K562 (cell line): Measurements from ENCODE around the gene MLX. TPM values are rescaled to one million over a fixed set of nuclear protein-coding genes. Genes with fewer than 3 reads are reported as not detected.

Experiments used
- BDP1 ChIP-seq: IDR thresholded peaks from 3 replicates; pipeline ENCODE4 v1.6.1; 2011; ENCODE audit not compliant: insufficient read length, insufficient read depth
- HNRNPUL1 ChIP-seq: fragments of 200-400 bp; formaldehyde crosslinking; IDR thresholded peaks from 2 replicates; pipeline ENCODE4 v1.6.1; 2017; ENCODE audit warnings: low read length
- KDM5B ChIP-seq: fragments of 200-600 bp; sonication (generic); IDR thresholded peaks from 2 replicates; pipeline ENCODE4 v1.6.1; 2012; ENCODE audit warnings: low read depth, mild to moderate bottlenecking, moderate library complexity, low read length, control low read depth, inconsistent platforms; ENCODE audit not compliant: insufficient replicate concordance
- MCM3 ChIP-seq: fragments of 450-650 bp; IDR thresholded peaks from 2 replicates; pipeline ENCODE4 v1.6.1; 2016
- RFX7 ChIP-seq: fragments of 250-450 bp; sonication (Bioruptor Pico); IDR thresholded peaks from 2 replicates; pipeline ENCODE4 v1.5.1; 2021; ENCODE audit warnings: mild to moderate bottlenecking
- SAP30 ChIP-seq: fragments of 200-600 bp; sonication (generic); IDR thresholded peaks from 2 replicates; pipeline ENCODE4 v1.6.1; 2012; ENCODE audit warnings: borderline replicate concordance, low read depth, mild to moderate bottlenecking, moderate library complexity, low read length, control low read depth, inconsistent platforms; ENCODE audit not compliant: insufficient read depth, poor library complexity, severe bottlenecking
- TAL1 ChIP-seq: fragments of 450-650 bp; IDR thresholded peaks from 2 replicates; pipeline ENCODE4 v1.6.1; 2016; ENCODE audit warnings: mild to moderate bottlenecking
- TCFL5 ChIP-seq: fragments of 250-450 bp; sonication (Bioruptor Pico); conservative IDR thresholded peaks from 2 replicates; pipeline ENCODE4 v1.6.1; 2021; ENCODE audit warnings: mild to moderate bottlenecking, moderate library complexity, matching md5 sums
- YY1 ChIP-seq, 3 experiments: IDR thresholded peaks; 2 replicates each; pipeline ENCODE4 v1.6.1; 2011; ENCODE audit warnings: low read length in 2 of 3, mild to moderate bottlenecking in 2 of 3, moderate library complexity in 2 of 3, borderline replicate concordance in 1 of 3, control low read depth in 1 of 3, low read depth in 1 of 3; ENCODE audit not compliant: insufficient read depth in 3 of 3, insufficient replicate concordance in 2 of 3, control insufficient read depth in 1 of 3, insufficient read length in 1 of 3; ENCODE audit errors: extremely low read depth in 1 of 3
- polyA plus RNA-seq, 8 experiments: library from polyadenylated mRNA; depleted of rRNA in 4 of 8; stranded (reverse) in 5 of 8; unstranded in 3 of 8; fragments of >200 nt; fragmentation: Nextera tagmentation in 2 of 8; fragmentation: Illumina TruSeq in 1 of 8; extraction: Ambion mirVana in 2 of 8; extraction: Trizol in 1 of 8; gene quantifications; 2 replicates each; pipeline versions ENCODE4 v1.2.1 to v1.2.3, GENCODE V29; 2011 to 2014; ENCODE audit warnings: inconsistent platforms in 1 of 8, missing spikeins in 1 of 8
- total RNA-seq, 7 experiments: library from RNA; depleted of rRNA in 6 of 7; stranded (reverse); fragments of >200 nt in 6 of 7; fragmentation: Illumina TruSeq in 2 of 7; extraction: Trizol in 2 of 7; gene quantifications; 2 replicates each; pipeline versions ENCODE4 v1.2.1 to v1.2.3, GENCODE V29; 2011 to 2021; ENCODE audit warnings: low replicate concordance in 1 of 7
- TF ChIP-seq, protein P1 (sequence below): fragments of 200-800 bp; sonication (Bioruptor generic); IDR thresholded peaks from 2 replicates; pipeline ENCODE4 v1.6.1; 2016; ENCODE audit warnings: missing genetic modification characterization, missing compliant biosample characterization
- TF ChIP-seq, protein P2 (sequence below), 2 experiments: fragments of 450-650 bp; IDR thresholded peaks; 2 replicates each; pipeline ENCODE4 v1.6.1; 2016
- TF ChIP-seq, protein P3 (sequence below): fragments of 450-650 bp; IDR thresholded peaks from one replicate; pipeline ENCODE4 v1.6.1; 2018; ENCODE audit warnings: mild to moderate bottlenecking, moderate library complexity; ENCODE audit not compliant: partially characterized antibody
- TF ChIP-seq, protein P4 (sequence below): IDR thresholded peaks from 2 replicates; pipeline ENCODE4 v1.6.1; 2011; ENCODE audit warnings: borderline replicate concordance, low read depth, mild to moderate bottlenecking, moderate library complexity, low read length; ENCODE audit not compliant: insufficient read depth, poor library complexity, severe bottlenecking
- TF ChIP-seq, protein P5 (sequence below): fragments of 250-450 bp; sonication (Bioruptor Pico); IDR thresholded peaks from 2 replicates; pipeline ENCODE4 v1.5.0; 2021

MLX gene
- total and polyA plus RNA-seq, 9 of the 15 experiments (the other 6 are each of a cell fraction or from before 2014, with no cell fraction given): 42.9 to 100 (median 58.9) TPM

DNA sequence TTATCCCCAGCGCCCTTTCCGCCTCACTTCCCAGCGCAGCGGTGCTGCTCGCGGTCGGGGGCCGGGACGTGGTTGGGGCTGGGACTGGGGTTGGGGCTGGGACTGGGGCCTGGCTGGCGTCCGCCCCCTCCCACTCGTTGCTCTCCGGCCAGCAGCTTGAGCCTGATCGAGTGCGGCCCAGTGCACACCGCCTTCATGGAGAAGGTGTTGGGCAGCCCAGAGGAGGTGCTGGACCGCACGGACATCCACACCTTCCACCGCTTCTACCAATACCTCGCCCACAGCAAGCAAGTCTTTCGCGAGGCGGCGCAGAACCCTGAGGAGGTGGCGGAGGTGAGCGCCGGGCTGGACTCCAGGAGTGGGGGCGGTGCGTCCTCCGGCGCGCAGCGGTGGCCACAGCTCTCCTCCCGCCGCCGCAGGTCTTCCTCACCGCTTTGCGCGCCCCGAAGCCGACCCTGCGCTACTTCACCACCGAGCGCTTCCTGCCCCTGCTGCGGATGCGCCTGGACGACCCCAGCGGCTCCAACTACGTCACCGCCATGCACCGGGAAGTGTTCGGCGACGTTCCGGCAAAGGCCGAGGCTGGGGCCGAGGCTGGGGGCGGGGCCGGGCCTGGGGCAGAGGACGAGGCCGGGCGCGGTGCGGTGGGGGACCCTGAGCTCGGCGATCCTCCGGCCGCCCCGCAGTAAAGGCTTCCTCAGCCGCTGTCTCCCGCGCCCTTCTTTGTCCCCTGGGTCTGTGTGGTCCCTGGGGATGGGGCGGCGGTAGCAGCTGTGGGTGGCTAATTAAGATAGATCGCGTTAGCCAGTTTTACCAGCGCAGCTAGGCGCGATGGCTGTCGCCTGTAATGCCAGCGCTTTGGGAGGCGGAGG lies 12.4 kb upstream of the MLX start (continued):
- TF ChIP-seq, protein P1, sequence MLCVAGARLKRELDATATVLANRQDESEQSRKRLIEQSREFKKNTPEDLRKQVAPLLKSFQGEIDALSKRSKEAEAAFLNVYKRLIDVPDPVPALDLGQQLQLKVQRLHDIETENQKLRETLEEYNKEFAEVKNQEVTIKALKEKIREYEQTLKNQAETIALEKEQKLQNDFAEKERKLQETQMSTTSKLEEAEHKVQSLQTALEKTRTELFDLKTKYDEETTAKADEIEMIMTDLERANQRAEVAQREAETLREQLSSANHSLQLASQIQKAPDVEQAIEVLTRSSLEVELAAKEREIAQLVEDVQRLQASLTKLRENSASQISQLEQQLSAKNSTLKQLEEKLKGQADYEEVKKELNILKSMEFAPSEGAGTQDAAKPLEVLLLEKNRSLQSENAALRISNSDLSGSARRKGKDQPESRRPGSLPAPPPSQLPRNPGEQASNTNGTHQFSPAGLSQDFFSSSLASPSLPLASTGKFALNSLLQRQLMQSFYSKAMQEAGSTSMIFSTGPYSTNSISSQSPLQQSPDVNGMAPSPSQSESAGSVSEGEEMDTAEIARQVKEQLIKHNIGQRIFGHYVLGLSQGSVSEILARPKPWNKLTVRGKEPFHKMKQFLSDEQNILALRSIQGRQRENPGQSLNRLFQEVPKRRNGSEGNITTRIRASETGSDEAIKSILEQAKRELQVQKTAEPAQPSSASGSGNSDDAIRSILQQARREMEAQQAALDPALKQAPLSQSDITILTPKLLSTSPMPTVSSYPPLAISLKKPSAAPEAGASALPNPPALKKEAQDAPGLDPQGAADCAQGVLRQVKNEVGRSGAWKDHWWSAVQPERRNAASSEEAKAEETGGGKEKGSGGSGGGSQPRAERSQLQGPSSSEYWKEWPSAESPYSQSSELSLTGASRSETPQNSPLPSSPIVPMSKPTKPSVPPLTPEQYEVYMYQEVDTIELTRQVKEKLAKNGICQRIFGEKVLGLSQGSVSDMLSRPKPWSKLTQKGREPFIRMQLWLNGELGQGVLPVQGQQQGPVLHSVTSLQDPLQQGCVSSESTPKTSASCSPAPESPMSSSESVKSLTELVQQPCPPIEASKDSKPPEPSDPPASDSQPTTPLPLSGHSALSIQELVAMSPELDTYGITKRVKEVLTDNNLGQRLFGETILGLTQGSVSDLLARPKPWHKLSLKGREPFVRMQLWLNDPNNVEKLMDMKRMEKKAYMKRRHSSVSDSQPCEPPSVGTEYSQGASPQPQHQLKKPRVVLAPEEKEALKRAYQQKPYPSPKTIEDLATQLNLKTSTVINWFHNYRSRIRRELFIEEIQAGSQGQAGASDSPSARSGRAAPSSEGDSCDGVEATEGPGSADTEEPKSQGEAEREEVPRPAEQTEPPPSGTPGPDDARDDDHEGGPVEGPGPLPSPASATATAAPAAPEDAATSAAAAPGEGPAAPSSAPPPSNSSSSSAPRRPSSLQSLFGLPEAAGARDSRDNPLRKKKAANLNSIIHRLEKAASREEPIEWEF (CRISPR knock-in tag): no peak
- TF ChIP-seq HNRNPUL1: no peak
- TF ChIP-seq TAL1: no peak
- TF ChIP-seq RFX7 (CRISPR knock-in tag): no peak
- TF ChIP-seq, protein P2, sequence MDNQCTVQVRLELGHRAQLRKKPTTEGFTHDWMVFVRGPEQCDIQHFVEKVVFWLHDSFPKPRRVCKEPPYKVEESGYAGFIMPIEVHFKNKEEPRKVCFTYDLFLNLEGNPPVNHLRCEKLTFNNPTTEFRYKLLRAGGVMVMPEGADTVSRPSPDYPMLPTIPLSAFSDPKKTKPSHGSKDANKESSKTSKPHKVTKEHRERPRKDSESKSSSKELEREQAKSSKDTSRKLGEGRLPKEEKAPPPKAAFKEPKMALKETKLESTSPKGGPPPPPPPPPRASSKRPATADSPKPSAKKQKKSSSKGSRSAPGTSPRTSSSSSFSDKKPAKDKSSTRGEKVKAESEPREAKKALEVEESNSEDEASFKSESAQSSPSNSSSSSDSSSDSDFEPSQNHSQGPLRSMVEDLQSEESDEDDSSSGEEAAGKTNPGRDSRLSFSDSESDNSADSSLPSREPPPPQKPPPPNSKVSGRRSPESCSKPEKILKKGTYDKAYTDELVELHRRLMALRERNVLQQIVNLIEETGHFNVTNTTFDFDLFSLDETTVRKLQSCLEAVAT (IDR thresholded peaks at IDR 0.05): 0 out of 4 replicates have a peak, but pooled peaks of 1 of the 2 experiments have one; percentile 47
- TF ChIP-seq, protein P3, sequence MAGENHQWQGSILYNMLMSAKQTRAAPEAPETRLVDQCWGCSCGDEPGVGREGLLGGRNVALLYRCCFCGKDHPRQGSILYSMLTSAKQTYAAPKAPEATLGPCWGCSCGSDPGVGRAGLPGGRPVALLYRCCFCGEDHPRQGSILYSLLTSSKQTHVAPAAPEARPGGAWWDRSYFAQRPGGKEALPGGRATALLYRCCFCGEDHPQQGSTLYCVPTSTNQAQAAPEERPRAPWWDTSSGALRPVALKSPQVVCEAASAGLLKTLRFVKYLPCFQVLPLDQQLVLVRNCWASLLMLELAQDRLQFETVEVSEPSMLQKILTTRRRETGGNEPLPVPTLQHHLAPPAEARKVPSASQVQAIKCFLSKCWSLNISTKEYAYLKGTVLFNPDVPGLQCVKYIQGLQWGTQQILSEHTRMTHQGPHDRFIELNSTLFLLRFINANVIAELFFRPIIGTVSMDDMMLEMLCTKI: no peak
- no peak for TF ChIP-seq SAP30
- no peak for TF ChIP-seq MCM3
- TF ChIP-seq BDP1: no peak
- no peak for TF ChIP-seq TCFL5
- TF ChIP-seq, protein P4, sequence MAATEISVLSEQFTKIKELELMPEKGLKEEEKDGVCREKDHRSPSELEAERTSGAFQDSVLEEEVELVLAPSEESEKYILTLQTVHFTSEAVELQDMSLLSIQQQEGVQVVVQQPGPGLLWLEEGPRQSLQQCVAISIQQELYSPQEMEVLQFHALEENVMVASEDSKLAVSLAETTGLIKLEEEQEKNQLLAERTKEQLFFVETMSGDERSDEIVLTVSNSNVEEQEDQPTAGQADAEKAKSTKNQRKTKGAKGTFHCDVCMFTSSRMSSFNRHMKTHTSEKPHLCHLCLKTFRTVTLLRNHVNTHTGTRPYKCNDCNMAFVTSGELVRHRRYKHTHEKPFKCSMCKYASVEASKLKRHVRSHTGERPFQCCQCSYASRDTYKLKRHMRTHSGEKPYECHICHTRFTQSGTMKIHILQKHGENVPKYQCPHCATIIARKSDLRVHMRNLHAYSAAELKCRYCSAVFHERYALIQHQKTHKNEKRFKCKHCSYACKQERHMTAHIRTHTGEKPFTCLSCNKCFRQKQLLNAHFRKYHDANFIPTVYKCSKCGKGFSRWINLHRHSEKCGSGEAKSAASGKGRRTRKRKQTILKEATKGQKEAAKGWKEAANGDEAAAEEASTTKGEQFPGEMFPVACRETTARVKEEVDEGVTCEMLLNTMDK: no peak
- TF ChIP-seq, protein P5, sequence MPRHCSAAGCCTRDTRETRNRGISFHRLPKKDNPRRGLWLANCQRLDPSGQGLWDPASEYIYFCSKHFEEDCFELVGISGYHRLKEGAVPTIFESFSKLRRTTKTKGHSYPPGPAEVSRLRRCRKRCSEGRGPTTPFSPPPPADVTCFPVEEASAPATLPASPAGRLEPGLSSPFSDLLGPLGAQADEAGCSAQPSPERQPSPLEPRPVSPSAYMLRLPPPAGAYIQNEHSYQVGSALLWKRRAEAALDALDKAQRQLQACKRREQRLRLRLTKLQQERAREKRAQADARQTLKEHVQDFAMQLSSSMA (CRISPR knock-in tag): no peak
- peak in 2 of 3 experiments; percentile 17 to 52 for TF ChIP-seq YY1 (IDR thresholded peaks at IDR 0.05; ENCODE audit: borderline replicate concordance in 1 of 3, control insufficient read depth in 1 of 3, extremely low read depth in 1 of 3, insufficient read depth in 3 of 3, insufficient read length in 1 of 3, insufficient replicate concordance in 2 of 3, low read depth in 1 of 3, low read length in 2 of 3)
- TF ChIP-seq KDM5B: no peak
